ENCODE measurements around the gene C1QTNF12.

GRCh38 chr1:1223891-1224290 lies 22.6 kb downstream of the C1QTNF12 start:
- TF ChIP-seq EZH2 (IDR thresholded peaks at IDR 0.05; ENCODE audit: insufficient read depth, poor library complexity, severe bottlenecking) (no peak), EZH2phosphoT487 (IDR thresholded peaks at IDR 0.05; ENCODE audit: insufficient read depth, low read depth) (no peak)

Data from GM23248 (cell line).